ENCODE measurements around the gene HDAC9.

Gene HDAC9

DNA sequence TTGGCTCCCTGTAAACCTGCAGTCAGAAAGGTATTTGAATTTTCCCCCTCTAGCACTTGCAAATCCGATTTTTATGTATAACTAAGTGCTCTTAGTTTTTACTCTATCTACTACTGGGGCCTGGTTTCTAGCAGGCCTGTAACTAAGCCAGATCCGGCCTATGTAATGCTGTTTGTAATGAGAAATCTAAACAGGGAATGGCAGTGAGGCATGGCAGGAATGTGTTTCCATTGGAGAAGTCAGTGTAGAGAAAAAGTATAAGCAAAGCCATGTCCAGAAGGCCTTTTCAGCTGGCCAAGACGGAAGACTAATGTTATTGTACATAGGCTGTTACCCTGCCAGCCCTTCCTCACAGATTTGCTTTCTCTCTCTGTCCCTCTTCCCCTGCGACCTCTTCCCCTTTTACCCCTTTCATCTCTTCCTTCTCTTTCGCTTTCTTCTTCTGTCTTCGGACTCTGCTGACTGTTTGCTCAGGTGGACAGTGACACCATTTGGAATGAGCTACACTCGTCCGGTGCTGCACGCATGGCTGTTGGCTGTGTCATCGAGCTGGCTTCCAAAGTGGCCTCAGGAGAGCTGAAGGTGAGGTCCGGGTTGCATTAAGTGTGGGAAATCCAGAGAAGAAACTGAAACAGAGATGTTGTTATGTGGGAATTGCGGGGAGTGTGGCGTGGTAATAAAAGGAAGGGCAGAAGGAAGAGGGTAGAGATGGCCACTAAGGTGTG, 297.5 kb downstream of the HDAC9 start:
- Histone ChIP-seq H3K27ac (peak overlapping the region; percentile 74 to 75), H3K36me3 (no peaks in the 10 kb centered on the region), H3K4me1 (peaks cover 0 to 22% (median 7%) of the 10 kb centered on the region in 4 donors), H3K27me3 (no peaks in the 10 kb centered on the region), H3K9me3 (no peaks in the 10 kb centered on the region), H3K4me3 (peak overlapping the region; percentile 36 to 43)
- TF ChIP-seq, protein P1, sequence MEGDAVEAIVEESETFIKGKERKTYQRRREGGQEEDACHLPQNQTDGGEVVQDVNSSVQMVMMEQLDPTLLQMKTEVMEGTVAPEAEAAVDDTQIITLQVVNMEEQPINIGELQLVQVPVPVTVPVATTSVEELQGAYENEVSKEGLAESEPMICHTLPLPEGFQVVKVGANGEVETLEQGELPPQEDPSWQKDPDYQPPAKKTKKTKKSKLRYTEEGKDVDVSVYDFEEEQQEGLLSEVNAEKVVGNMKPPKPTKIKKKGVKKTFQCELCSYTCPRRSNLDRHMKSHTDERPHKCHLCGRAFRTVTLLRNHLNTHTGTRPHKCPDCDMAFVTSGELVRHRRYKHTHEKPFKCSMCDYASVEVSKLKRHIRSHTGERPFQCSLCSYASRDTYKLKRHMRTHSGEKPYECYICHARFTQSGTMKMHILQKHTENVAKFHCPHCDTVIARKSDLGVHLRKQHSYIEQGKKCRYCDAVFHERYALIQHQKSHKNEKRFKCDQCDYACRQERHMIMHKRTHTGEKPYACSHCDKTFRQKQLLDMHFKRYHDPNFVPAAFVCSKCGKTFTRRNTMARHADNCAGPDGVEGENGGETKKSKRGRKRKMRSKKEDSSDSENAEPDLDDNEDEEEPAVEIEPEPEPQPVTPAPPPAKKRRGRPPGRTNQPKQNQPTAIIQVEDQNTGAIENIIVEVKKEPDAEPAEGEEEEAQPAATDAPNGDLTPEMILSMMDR (IDR thresholded peaks at IDR 0.05): no peak
- no peak for DNase-seq
- intact Hi-C loops (cut with DNase I; ENCODE audit: low total_unique reads): no loop called here

DNA sequence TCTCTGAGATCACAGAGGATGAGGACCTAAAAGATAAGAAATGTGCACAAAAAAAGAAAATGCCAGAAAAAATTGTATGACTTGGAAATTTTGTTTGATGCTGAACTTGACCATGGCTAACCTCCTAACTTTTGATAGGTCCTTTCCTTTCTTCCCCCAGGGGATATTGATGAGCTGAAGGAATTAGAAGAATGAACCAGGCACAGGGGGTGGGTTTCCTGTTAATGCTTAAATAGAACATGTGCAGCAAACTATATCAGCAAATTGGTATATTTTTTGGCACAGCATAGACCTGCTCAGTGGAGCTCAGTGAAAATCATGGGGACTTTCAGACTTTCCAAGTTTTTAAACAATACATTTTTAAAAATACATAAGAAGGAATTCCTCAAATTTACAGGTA, 300.7 kb downstream of the HDAC9 start:
- Histone ChIP-seq H3K36me3 (no peaks in the 10 kb centered on the region), H3K4me3 (no peak overlapping the region), H3K27ac (no peak overlapping the region), H3K9me3 (no peaks in the 10 kb centered on the region), H3K4me1 (peaks cover 0 to 22% (median 7%) of the 10 kb centered on the region in 4 donors), H3K27me3 (no peaks in the 10 kb centered on the region)
- no peak for DNase-seq
- TF ChIP-seq, protein P1 (IDR thresholded peaks at IDR 0.05): no peak
- intact Hi-C loops (cut with DNase I; ENCODE audit: low total_unique reads): no loop called here

DNA sequence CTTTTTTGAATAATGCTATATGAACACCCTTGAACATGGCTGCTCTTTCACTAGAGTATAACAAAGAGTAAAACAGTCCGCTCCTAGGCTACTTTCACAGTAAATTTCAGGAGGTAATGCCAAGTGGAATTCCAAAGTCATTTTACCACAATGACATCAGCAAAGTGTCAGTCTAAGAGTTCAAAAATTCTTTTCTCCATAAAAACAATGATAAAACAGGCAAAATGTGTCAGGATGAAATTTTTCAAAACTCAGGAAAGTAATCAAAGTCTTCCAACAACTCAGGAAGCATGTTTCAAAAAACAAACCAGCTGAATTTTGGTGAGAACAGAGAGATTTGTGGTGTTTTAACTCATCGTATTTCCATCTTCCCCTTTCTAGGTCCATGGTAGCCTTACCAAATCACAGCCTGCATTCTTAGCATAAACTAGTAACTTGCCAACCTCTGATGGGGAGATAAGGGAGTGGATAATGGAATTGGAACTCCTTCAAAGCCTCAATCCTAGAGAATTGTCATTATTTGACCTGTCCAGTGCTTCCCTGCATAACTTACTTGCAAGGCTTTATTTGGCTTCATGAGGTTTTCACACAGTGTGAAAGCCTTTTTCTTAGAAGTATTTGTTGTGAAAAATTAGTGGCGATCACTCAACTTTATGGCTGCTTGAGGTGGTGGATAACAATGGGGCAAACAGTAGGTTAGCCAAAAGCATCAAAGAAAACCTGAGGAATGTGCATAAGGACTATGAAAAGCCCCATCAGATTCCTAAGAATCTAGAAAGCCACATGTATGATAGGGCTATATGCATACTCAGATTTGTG, 302.7 kb downstream of the HDAC9 start:
- H3K36me3 ChIP-seq: no peaks in the 10 kb centered on the region
- H3K4me1 ChIP-seq: peaks cover 0 to 3% (median 0%) of the 10 kb centered on the region in 4 donors
- no peak overlapping the region for H3K4me3 ChIP-seq
- H3K27ac ChIP-seq: no peak overlapping the region
- intact Hi-C loops (cut with DNase I; ENCODE audit: low total_unique reads): no loop called here
- H3K27me3 ChIP-seq: no peaks in the 10 kb centered on the region
- H3K9me3 ChIP-seq: no peaks in the 10 kb centered on the region
- TF ChIP-seq, protein P1 (IDR thresholded peaks at IDR 0.05): no peak
- DNase-seq: no peak

DNA sequence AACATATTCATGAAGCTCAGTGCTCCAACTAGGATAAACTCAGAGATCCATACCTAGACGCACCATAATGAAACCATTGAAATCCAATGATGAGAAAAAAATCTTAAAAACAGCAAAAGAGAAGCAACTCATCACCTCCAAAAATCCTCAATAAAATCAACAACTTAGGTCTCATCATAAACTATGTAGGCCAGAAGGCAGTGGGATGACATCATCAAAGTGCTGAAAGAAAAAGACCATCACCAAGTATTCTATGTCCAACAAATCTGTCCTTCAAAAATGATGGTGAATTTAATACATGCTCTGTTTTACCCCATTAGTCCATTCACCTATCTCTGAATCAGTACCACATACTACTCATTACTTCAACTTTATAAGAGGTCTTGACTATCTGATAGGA, 304.4 kb downstream of the HDAC9 start:
- H3K4me3 ChIP-seq: no peak overlapping the region
- H3K4me1 ChIP-seq: no peaks in the 10 kb centered on the region
- no peak for DNase-seq
- intact Hi-C loops (cut with DNase I; ENCODE audit: low total_unique reads): no loop called here
- no peaks in the 10 kb centered on the region for H3K27me3 ChIP-seq
- no peaks in the 10 kb centered on the region for H3K9me3 ChIP-seq
- H3K36me3 ChIP-seq: no peaks in the 10 kb centered on the region
- TF ChIP-seq, protein P1 (IDR thresholded peaks at IDR 0.05): no peak
- H3K27ac ChIP-seq: no peak overlapping the region

DNA sequence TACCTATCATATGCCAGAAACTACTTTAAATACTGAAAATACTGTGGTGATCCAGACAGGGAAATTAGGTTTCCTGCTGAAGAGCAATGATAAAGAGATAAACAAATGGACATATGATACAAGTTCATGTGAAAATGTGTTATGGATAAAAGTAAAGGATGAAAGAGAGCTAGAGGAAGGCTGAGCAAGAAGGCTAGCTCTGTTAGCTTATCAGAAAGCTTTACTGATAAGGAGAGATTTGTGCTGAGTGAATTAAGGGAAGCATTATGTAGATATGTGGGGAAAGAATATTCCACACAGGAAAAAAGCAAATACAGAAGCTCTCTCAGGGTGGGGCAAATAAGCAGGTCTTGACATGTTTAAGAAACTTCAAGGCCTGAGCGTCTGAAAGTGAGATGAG, 308.4 kb downstream of the HDAC9 start:
- Histone ChIP-seq H3K27ac (no peak overlapping the region), H3K4me3 (no peak overlapping the region), H3K4me1 (no peaks in the 10 kb centered on the region), H3K36me3 (no peaks in the 10 kb centered on the region), H3K9me3 (no peaks in the 10 kb centered on the region), H3K27me3 (no peaks in the 10 kb centered on the region)
- TF ChIP-seq, protein P1 (IDR thresholded peaks at IDR 0.05): no peak
- no peak for DNase-seq
- intact Hi-C loops (cut with DNase I; ENCODE audit: low total_unique reads): no loop called here
